Activated naive CD8-positive, alpha-beta T cell treated with anti-CD3 and anti-CD28 coated beads, Interleukin-2, amount 10 ng/mL, durations not matched to agents 7 days and 5 days (primary cell): Measurements from ENCODE around the gene TAF3. TPM values are rescaled to one million over a fixed set of nuclear protein-coding genes. Genes with fewer than 3 reads are reported as not detected.

Experiments used
- ATAC-seq: fragments of 150-1000 bp; cut with Tn5 transposase; one replicate; pipeline ENCODE4 v1.10.0; 2021; ENCODE audit warnings: low read depth, moderate library complexity
- POLR2A ChIA-PET: fragments of 350-600 bp; sonication (Branson Sonifier 250); formaldehyde crosslinking; loops from one replicate; lab custom pipeline; 2021; ENCODE audit warnings: antibody characterized with exemption; lab: Charles Lee
- DNase-seq: peaks from one replicate; pipeline ENCODE4 v3.0.0; 2021
- H3K27ac Mint-ChIP-seq: one replicate; pipeline ENCODE4 v1.8.0; 2022; ENCODE audit warnings: mild to moderate bottlenecking, mixed read lengths
- H3K27me3 Mint-ChIP-seq: one replicate; pipeline ENCODE4 v1.8.0; 2022; ENCODE audit warnings: mild to moderate bottlenecking, moderate library complexity, mixed read lengths
- H3K36me3 Mint-ChIP-seq: one replicate; pipeline ENCODE4 v1.8.0; 2021; ENCODE audit warnings: mild to moderate bottlenecking, mixed read lengths
- H3K4me1 Mint-ChIP-seq: one replicate; pipeline ENCODE4 v1.8.0; 2021; ENCODE audit warnings: mixed read lengths
- H3K4me3 Mint-ChIP-seq: one replicate; pipeline ENCODE4 v1.8.0; 2022; ENCODE audit warnings: mild to moderate bottlenecking, moderate library complexity, mixed read lengths
- H3K9me3 Mint-ChIP-seq: one replicate; pipeline ENCODE4 v1.8.0; 2021; ENCODE audit warnings: mixed read lengths
- total RNA-seq, 2 experiments: library from RNA; stranded (reverse); gene quantifications; one replicate each; pipeline ENCODE4 v1.2.3, GENCODE V29; 2021

The TAF3 gene
- total RNA-seq, 2 experiments from 2014 or later = 16.2 to 16.8 TPM

GRCh38 chr10:7933757-7934156 lies 115.5 kb downstream of the TAF3 start:
- DNase-seq (no peak), ATAC-seq (no peak)
- no peak overlapping the region for H3K27ac Mint-ChIP-seq
- peaks cover 6% of the 10 kb centered on the region for H3K9me3 Mint-ChIP-seq
- H3K4me1 Mint-ChIP-seq = peaks cover 2% of the 10 kb centered on the region
- H3K27me3 Mint-ChIP-seq = no peaks in the 10 kb centered on the region
- peaks cover 24% of the 10 kb centered on the region for H3K36me3 Mint-ChIP-seq
- POLR2A ChIA-PET = no interaction called here
- no peak overlapping the region for H3K4me3 Mint-ChIP-seq

- Mint-ChIP-seq H3K27me3 (no peaks in the 10 kb centered on the region), H3K4me1 (peaks cover 2% of the 10 kb centered on the region), H3K4me3 (no peak overlapping the region), H3K36me3 (peaks cover 28% of the 10 kb centered on the region), H3K9me3 (peaks cover 6% of the 10 kb centered on the region), H3K27ac (no peak overlapping the region)
- POLR2A ChIA-PET = no interaction called here
- no peak for DNase-seq
- no peak for ATAC-seq
Measured at GRCh38 chr10:7937315-7937945, 119.1 kb downstream of the TAF3 start.

GRCh38 chr10:7941576-7941975 lies 123.3 kb downstream of the TAF3 start:
- Mint-ChIP-seq H3K36me3 (peaks cover 22% of the 10 kb centered on the region), H3K9me3 (peaks cover 2% of the 10 kb centered on the region), H3K4me3 (no peak overlapping the region), H3K4me1 (no peaks in the 10 kb centered on the region), H3K27me3 (no peaks in the 10 kb centered on the region), H3K27ac (no peak overlapping the region)
- no peak for ATAC-seq
- POLR2A ChIA-PET = no interaction called here
- no peak for DNase-seq

- DNase-seq (no peak), ATAC-seq (no peak)
- POLR2A ChIA-PET = no interaction called here
- Mint-ChIP-seq H3K36me3 (peaks cover 14% of the 10 kb centered on the region), H3K27me3 (no peaks in the 10 kb centered on the region), H3K4me1 (no peaks in the 10 kb centered on the region), H3K27ac (no peak overlapping the region), H3K4me3 (no peak overlapping the region), H3K9me3 (peaks cover 2% of the 10 kb centered on the region)
Measured at GRCh38 chr10:7942316-7942715, 124.0 kb downstream of the TAF3 start.

- Mint-ChIP-seq H3K9me3 (peaks cover 2% of the 10 kb centered on the region), H3K4me3 (no peak overlapping the region), H3K36me3 (peaks cover 11% of the 10 kb centered on the region), H3K27ac (no peak overlapping the region), H3K4me1 (no peaks in the 10 kb centered on the region), H3K27me3 (no peaks in the 10 kb centered on the region)
- POLR2A ChIA-PET = no interaction called here
- no peak for DNase-seq
- no peak for ATAC-seq
Measured at GRCh38 chr10:7942859-7943258, 124.6 kb downstream of the TAF3 start.

GRCh38 chr10:7944215-7944480 lies 125.8 kb downstream of the TAF3 start:
- Mint-ChIP-seq H3K4me3 (no peak overlapping the region), H3K9me3 (no peaks in the 10 kb centered on the region), H3K36me3 (peaks cover 4% of the 10 kb centered on the region), H3K27ac (no peak overlapping the region), H3K27me3 (no peaks in the 10 kb centered on the region), H3K4me1 (no peaks in the 10 kb centered on the region)
- DNase-seq = no peak
- POLR2A ChIA-PET = no interaction called here
- ATAC-seq = no peak

GRCh38 chr10:7944537-7944936 lies 126.2 kb downstream of the TAF3 start:
- no peak for DNase-seq
- no peak overlapping the region for H3K4me3 Mint-ChIP-seq
- no peaks in the 10 kb centered on the region for H3K36me3 Mint-ChIP-seq
- H3K27me3 Mint-ChIP-seq = no peaks in the 10 kb centered on the region
- no peaks in the 10 kb centered on the region for H3K4me1 Mint-ChIP-seq
- H3K27ac Mint-ChIP-seq = no peak overlapping the region
- no peak for ATAC-seq
- POLR2A ChIA-PET = no interaction called here
- no peaks in the 10 kb centered on the region for H3K9me3 Mint-ChIP-seq

- H3K27ac Mint-ChIP-seq = no peak overlapping the region
- H3K4me3 Mint-ChIP-seq = no peak overlapping the region
- H3K9me3 Mint-ChIP-seq = no peaks in the 10 kb centered on the region
- H3K36me3 Mint-ChIP-seq = no peaks in the 10 kb centered on the region
- DNase-seq (no peak), ATAC-seq (no peak)
- POLR2A ChIA-PET = no interaction called here
- H3K27me3 Mint-ChIP-seq = no peaks in the 10 kb centered on the region
- H3K4me1 Mint-ChIP-seq = no peaks in the 10 kb centered on the region
Measured at GRCh38 chr10:7945034-7945433, 126.7 kb downstream of the TAF3 start.

- H3K4me1 Mint-ChIP-seq = no peaks in the 10 kb centered on the region
- POLR2A ChIA-PET = no interaction called here
Measured at GRCh38 chr10:7945469-7946187, 127.3 kb downstream of the TAF3 start.

GRCh38 chr10:7948371-7949000 lies 130.2 kb downstream of the TAF3 start:
- no peak for ATAC-seq
- no peaks in the 10 kb centered on the region for H3K4me1 Mint-ChIP-seq
- peaks cover 2% of the 10 kb centered on the region for H3K9me3 Mint-ChIP-seq
- no peak overlapping the region for H3K27ac Mint-ChIP-seq
- POLR2A ChIA-PET = no interaction called here
- H3K27me3 Mint-ChIP-seq = peaks cover 1% of the 10 kb centered on the region
- no peak for DNase-seq
- H3K4me3 Mint-ChIP-seq = no peak overlapping the region
- peaks cover 2% of the 10 kb centered on the region for H3K36me3 Mint-ChIP-seq

More at GRCh38 chr10:7945469-7946187, 127.3 kb downstream of the TAF3 start:
- no peak overlapping the region for H3K27ac Mint-ChIP-seq
- no peak for DNase-seq
- no peak overlapping the region for H3K4me3 Mint-ChIP-seq
- no peaks in the 10 kb centered on the region for H3K27me3 Mint-ChIP-seq
- no peaks in the 10 kb centered on the region for H3K36me3 Mint-ChIP-seq
- ATAC-seq = no peak
- no peaks in the 10 kb centered on the region for H3K9me3 Mint-ChIP-seq

GRCh38 chr10:7950981-7951847 lies 132.9 kb downstream of the TAF3 start:
- Mint-ChIP-seq H3K4me1 (no peaks in the 10 kb centered on the region), H3K9me3 (peaks cover 2% of the 10 kb centered on the region), H3K4me3 (no peak overlapping the region), H3K27me3 (peaks cover 2% of the 10 kb centered on the region), H3K36me3 (peaks cover 2% of the 10 kb centered on the region), H3K27ac (no peak overlapping the region)
- DNase-seq = no peak
- ATAC-seq = no peak
- POLR2A ChIA-PET = no interaction called here

GRCh38 chr10:7952266-7952665 lies 134.0 kb downstream of the TAF3 start:
- Mint-ChIP-seq H3K36me3 (peaks cover 2% of the 10 kb centered on the region), H3K27me3 (peaks cover 2% of the 10 kb centered on the region), H3K4me3 (no peak overlapping the region), H3K27ac (no peak overlapping the region), H3K4me1 (peaks cover 3% of the 10 kb centered on the region), H3K9me3 (peaks cover 2% of the 10 kb centered on the region)
- DNase-seq (no peak), ATAC-seq (no peak)
- POLR2A ChIA-PET = no interaction called here

- DNase-seq (no peak), ATAC-seq (no peak)
- Mint-ChIP-seq H3K9me3 (peaks cover 2% of the 10 kb centered on the region), H3K27ac (no peak overlapping the region), H3K36me3 (peaks cover 2% of the 10 kb centered on the region), H3K4me1 (peaks cover 3% of the 10 kb centered on the region), H3K4me3 (no peak overlapping the region), H3K27me3 (peaks cover 2% of the 10 kb centered on the region)
- POLR2A ChIA-PET = no interaction called here
Measured at GRCh38 chr10:7953447-7953846, 135.1 kb downstream of the TAF3 start.
